WTC11 (cell line): Measurements from ENCODE around the gene COA1. TPM values are rescaled to one million over a fixed set of nuclear protein-coding genes. Genes with fewer than 3 reads are reported as not detected.

Source experiments
- ATAC-seq: fragments of 200-7000 bp; cut with Tn5 transposase; 2 replicates; pipeline ENCODE4 v1.10.0; 2021; ENCODE audit warnings: mild to moderate bottlenecking, moderate library complexity
- CTCF ChIA-PET: fragments of 300-600 bp; sonication (Branson Sonifier 250); formaldehyde crosslinking; loops from one replicate; lab custom pipeline; 2021; ENCODE audit warnings: antibody characterized with exemption; lab: Charles Lee
- POLR2A ChIA-PET: fragments of 350-600 bp; sonication (Branson Sonifier 250); formaldehyde crosslinking; loops from one replicate; lab custom pipeline; 2021; ENCODE audit warnings: antibody characterized with exemption; lab: Charles Lee
- DNase-seq: peaks from one replicate; pipeline ENCODE4 v3.0.0; 2021; ENCODE audit warnings: low spot score
- H3K27ac Mint-ChIP-seq: 2 replicates; pipeline ENCODE4 v1.8.0; 2021; ENCODE audit warnings: mixed read lengths
- H3K27me3 Mint-ChIP-seq: 2 replicates; pipeline ENCODE4 v1.8.0; 2021; ENCODE audit warnings: low read depth, mild to moderate bottlenecking, moderate library complexity, mixed read lengths
- H3K36me3 Mint-ChIP-seq: 2 replicates; pipeline ENCODE4 v1.8.0; 2021; ENCODE audit warnings: mixed read lengths
- H3K4me1 Mint-ChIP-seq: 2 replicates; pipeline ENCODE4 v1.8.0; 2022; ENCODE audit warnings: mixed read lengths
- H3K4me3 Mint-ChIP-seq: 2 replicates; pipeline ENCODE4 v1.8.0; 2021; ENCODE audit warnings: mild to moderate bottlenecking, moderate library complexity, mixed read lengths
- H3K9me3 Mint-ChIP-seq: 2 replicates; pipeline ENCODE4 v1.8.0; 2021; ENCODE audit warnings: mixed read lengths
- CREM ChIP-seq: sonication (generic); formaldehyde crosslinking; IDR thresholded peaks from 2 replicates; pipeline ENCODE4 v1.8.1; 2022; ENCODE audit warnings: mild to moderate bottlenecking, missing genetic modification reagents, moderate library complexity
- EMX1 ChIP-seq: fragments of 250-450 bp; sonication (Bioruptor Pico); IDR thresholded peaks from 2 replicates; pipeline ENCODE4 v1.8.0; 2021; ENCODE audit warnings: mild to moderate bottlenecking
- FOXK1 ChIP-seq: sonication (generic); formaldehyde crosslinking; IDR thresholded peaks from 2 replicates; pipeline ENCODE4 v1.8.0; 2022; ENCODE audit warnings: mild to moderate bottlenecking, moderate library complexity, missing genetic modification reagents
- IRF2 ChIP-seq: sonication (generic); formaldehyde crosslinking; IDR thresholded peaks from 2 replicates; pipeline ENCODE4 v1.8.0; 2022; ENCODE audit warnings: low read depth, missing genetic modification reagents, borderline replicate concordance
- MYBL2 ChIP-seq: sonication (generic); formaldehyde crosslinking; IDR thresholded peaks from 2 replicates; pipeline ENCODE4 v1.8.1; 2023; ENCODE audit warnings: mild to moderate bottlenecking, moderate library complexity, missing genetic modification reagents
- PRRX2 ChIP-seq: fragments of 250-450 bp; sonication (Bioruptor Pico); IDR thresholded peaks from 2 replicates; pipeline ENCODE4 v1.8.0; 2021; ENCODE audit warnings: mild to moderate bottlenecking
- RELA ChIP-seq: sonication (generic); formaldehyde crosslinking; IDR thresholded peaks from 2 replicates; pipeline ENCODE4 v1.8.1; 2022; ENCODE audit warnings: missing genetic modification reagents, mild to moderate bottlenecking, borderline replicate concordance
- total RNA-seq: library from RNA; stranded (reverse); gene quantifications from 3 replicates; pipeline ENCODE4 v1.2.3, GENCODE V29; 2021
- TF ChIP-seq, protein P1 (sequence below): sonication (generic); formaldehyde crosslinking; IDR thresholded peaks from 2 replicates; pipeline ENCODE4 v1.8.1; 2022; ENCODE audit warnings: mild to moderate bottlenecking, missing genetic modification reagents, moderate library complexity, borderline replicate concordance
- TF ChIP-seq, protein P2 (sequence below): sonication (generic); formaldehyde crosslinking; IDR thresholded peaks from 2 replicates; pipeline ENCODE4 v1.8.0; 2023; ENCODE audit warnings: missing genetic modification reagents, mild to moderate bottlenecking, borderline replicate concordance
- TF ChIP-seq, protein P3 (sequence below): sonication (generic); formaldehyde crosslinking; IDR thresholded peaks from 2 replicates; pipeline ENCODE4 v1.8.1; 2023; ENCODE audit warnings: mild to moderate bottlenecking, missing genetic modification reagents, borderline replicate concordance
- TF ChIP-seq, protein P4 (sequence below): fragments of 250-450 bp; sonication (Bioruptor Pico); IDR thresholded peaks from 2 replicates; pipeline ENCODE4 v1.9.0; 2021; ENCODE audit warnings: mild to moderate bottlenecking
- TF ChIP-seq, protein P5 (sequence below): sonication (generic); formaldehyde crosslinking; IDR thresholded peaks from 2 replicates; pipeline ENCODE4 v1.8.1; 2023; ENCODE audit warnings: mild to moderate bottlenecking, moderate library complexity, missing genetic modification reagents

The COA1 gene
- total RNA-seq, 1 experiment from 2014 or later: 132 TPM

DNA sequence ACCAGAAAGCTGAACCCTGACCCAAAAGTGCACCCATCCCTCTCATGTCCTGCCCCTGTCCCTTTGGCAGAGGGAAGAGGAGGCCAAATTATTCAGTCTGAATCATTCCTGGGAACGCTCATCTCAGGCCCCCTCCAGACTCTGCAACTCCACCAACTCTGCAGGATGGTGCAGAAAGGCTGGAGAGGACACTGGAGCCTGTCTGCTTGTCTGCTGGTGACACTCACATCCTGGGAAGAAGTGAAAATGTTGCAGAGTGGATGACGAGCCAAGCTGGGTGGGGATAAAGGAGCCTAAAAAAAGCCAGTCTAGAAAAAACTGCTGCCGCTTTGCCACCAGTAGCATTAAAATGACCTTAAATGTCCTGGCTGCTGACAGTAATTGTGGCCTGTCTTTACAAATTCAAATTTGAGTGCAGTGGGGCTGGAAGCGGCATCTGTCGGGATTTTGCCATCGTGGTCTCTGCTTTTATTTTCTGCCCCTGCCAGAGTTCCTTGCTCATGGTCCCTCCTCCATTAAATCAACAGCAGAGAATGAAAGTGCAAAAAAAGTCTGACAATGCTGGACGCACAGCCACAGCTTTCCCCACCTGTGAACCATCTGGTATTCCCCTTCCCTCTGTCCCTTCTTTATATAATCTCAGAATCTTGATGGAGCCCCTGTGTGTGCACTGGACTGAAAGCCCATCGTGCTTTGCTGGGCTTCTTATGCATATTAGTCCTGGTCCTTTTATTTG is 82.6 kb downstream of the COA1 start:
- Mint-ChIP-seq H3K4me1 (peaks cover 66% of the 10 kb centered on the region), H3K9me3 (no peaks in the 10 kb centered on the region), H3K4me3 (peak overlapping the region; percentile 18), H3K27ac (peak overlapping the region; percentile 98), H3K36me3 (peaks cover 28% of the 10 kb centered on the region), H3K27me3 (no peaks in the 10 kb centered on the region)
- ChIA-PET CTCF (interaction anchor here (1.6 to 5.1 kb wide), 2 partner anchors 22 to 64 kb away, joined by 5 to 33 read pairs; partner anchors contain the start of gene STK17A), POLR2A (no interaction called here)
- TF ChIP-seq, protein P1, sequence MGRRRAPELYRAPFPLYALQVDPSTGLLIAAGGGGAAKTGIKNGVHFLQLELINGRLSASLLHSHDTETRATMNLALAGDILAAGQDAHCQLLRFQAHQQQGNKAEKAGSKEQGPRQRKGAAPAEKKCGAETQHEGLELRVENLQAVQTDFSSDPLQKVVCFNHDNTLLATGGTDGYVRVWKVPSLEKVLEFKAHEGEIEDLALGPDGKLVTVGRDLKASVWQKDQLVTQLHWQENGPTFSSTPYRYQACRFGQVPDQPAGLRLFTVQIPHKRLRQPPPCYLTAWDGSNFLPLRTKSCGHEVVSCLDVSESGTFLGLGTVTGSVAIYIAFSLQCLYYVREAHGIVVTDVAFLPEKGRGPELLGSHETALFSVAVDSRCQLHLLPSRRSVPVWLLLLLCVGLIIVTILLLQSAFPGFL: no peak
- no peak for TF ChIP-seq EMX1 (CRISPR knock-in tag)
- ATAC-seq: peak; percentile 4; the same call in 1 of the 2 replicates
- DNase-seq: no peak

DNA sequence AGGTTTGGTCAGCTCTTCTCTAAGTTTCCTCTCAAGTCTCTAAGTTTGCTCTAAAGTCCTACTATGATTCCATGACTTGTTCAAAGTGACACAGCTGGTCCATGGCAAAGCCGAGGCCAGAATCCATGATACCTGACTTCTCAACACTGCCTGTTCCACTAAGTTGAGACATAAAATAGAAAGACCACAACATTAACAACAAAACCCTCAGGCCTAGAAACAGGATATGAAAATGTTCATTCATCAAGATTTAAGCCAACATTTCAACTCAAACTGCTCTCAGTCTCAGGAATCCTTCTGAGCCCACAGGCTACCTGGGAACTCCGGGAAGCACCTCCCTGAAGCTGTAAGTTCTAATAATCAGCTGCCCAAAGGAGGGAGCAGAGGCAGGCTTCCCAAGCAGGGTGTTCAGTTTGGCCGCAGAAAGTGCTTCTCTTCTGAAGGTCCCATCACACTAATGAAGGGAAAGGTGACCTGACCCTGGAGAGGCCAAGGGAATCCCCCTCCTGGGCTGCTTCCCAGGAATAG is 83.6 kb downstream of the COA1 start:
- DNase-seq: no peak
- Mint-ChIP-seq H3K27me3 (no peaks in the 10 kb centered on the region), H3K9me3 (no peaks in the 10 kb centered on the region), H3K27ac (peak overlapping the region; percentile 98), H3K36me3 (peaks cover 32% of the 10 kb centered on the region)
- ATAC-seq: no peak
- ChIA-PET POLR2A (no interaction called here), CTCF (interaction anchor here (5.1 kb wide), 1 partner anchor 63 kb away, joined by 33 read pairs; the partner anchor contains the start of gene STK17A)
- TF ChIP-seq, protein P1: no peak
- TF ChIP-seq, protein P2, sequence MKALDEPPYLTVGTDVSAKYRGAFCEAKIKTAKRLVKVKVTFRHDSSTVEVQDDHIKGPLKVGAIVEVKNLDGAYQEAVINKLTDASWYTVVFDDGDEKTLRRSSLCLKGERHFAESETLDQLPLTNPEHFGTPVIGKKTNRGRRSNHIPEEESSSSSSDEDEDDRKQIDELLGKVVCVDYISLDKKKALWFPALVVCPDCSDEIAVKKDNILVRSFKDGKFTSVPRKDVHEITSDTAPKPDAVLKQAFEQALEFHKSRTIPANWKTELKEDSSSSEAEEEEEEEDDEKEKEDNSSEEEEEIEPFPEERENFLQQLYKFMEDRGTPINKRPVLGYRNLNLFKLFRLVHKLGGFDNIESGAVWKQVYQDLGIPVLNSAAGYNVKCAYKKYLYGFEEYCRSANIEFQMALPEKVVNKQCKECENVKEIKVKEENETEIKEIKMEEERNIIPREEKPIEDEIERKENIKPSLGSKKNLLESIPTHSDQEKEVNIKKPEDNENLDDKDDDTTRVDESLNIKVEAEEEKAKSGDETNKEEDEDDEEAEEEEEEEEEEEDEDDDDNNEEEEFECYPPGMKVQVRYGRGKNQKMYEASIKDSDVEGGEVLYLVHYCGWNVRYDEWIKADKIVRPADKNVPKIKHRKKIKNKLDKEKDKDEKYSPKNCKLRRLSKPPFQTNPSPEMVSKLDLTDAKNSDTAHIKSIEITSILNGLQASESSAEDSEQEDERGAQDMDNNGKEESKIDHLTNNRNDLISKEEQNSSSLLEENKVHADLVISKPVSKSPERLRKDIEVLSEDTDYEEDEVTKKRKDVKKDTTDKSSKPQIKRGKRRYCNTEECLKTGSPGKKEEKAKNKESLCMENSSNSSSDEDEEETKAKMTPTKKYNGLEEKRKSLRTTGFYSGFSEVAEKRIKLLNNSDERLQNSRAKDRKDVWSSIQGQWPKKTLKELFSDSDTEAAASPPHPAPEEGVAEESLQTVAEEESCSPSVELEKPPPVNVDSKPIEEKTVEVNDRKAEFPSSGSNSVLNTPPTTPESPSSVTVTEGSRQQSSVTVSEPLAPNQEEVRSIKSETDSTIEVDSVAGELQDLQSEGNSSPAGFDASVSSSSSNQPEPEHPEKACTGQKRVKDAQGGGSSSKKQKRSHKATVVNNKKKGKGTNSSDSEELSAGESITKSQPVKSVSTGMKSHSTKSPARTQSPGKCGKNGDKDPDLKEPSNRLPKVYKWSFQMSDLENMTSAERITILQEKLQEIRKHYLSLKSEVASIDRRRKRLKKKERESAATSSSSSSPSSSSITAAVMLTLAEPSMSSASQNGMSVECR (CRISPR knock-in tag): no peak
- TF ChIP-seq PRRX2 (no peak), FOXK1 (CRISPR knock-in tag) (no peak), CREM (CRISPR knock-in tag) (no peak), RELA (no peak), MYBL2 (CRISPR knock-in tag) (no peak), IRF2 (no peak)
- TF ChIP-seq, protein P3, sequence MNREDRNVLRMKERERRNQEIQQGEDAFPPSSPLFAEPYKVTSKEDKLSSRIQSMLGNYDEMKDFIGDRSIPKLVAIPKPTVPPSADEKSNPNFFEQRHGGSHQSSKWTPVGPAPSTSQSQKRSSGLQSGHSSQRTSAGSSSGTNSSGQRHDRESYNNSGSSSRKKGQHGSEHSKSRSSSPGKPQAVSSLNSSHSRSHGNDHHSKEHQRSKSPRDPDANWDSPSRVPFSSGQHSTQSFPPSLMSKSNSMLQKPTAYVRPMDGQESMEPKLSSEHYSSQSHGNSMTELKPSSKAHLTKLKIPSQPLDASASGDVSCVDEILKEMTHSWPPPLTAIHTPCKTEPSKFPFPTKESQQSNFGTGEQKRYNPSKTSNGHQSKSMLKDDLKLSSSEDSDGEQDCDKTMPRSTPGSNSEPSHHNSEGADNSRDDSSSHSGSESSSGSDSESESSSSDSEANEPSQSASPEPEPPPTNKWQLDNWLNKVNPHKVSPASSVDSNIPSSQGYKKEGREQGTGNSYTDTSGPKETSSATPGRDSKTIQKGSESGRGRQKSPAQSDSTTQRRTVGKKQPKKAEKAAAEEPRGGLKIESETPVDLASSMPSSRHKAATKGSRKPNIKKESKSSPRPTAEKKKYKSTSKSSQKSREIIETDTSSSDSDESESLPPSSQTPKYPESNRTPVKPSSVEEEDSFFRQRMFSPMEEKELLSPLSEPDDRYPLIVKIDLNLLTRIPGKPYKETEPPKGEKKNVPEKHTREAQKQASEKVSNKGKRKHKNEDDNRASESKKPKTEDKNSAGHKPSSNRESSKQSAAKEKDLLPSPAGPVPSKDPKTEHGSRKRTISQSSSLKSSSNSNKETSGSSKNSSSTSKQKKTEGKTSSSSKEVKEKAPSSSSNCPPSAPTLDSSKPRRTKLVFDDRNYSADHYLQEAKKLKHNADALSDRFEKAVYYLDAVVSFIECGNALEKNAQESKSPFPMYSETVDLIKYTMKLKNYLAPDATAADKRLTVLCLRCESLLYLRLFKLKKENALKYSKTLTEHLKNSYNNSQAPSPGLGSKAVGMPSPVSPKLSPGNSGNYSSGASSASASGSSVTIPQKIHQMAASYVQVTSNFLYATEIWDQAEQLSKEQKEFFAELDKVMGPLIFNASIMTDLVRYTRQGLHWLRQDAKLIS (CRISPR knock-in tag): no peak
- TF ChIP-seq, protein P4, sequence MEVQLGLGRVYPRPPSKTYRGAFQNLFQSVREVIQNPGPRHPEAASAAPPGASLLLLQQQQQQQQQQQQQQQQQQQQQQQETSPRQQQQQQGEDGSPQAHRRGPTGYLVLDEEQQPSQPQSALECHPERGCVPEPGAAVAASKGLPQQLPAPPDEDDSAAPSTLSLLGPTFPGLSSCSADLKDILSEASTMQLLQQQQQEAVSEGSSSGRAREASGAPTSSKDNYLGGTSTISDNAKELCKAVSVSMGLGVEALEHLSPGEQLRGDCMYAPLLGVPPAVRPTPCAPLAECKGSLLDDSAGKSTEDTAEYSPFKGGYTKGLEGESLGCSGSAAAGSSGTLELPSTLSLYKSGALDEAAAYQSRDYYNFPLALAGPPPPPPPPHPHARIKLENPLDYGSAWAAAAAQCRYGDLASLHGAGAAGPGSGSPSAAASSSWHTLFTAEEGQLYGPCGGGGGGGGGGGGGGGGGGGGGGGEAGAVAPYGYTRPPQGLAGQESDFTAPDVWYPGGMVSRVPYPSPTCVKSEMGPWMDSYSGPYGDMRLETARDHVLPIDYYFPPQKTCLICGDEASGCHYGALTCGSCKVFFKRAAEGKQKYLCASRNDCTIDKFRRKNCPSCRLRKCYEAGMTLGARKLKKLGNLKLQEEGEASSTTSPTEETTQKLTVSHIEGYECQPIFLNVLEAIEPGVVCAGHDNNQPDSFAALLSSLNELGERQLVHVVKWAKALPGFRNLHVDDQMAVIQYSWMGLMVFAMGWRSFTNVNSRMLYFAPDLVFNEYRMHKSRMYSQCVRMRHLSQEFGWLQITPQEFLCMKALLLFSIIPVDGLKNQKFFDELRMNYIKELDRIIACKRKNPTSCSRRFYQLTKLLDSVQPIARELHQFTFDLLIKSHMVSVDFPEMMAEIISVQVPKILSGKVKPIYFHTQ (CRISPR knock-in tag): no peak
- TF ChIP-seq, protein P5, sequence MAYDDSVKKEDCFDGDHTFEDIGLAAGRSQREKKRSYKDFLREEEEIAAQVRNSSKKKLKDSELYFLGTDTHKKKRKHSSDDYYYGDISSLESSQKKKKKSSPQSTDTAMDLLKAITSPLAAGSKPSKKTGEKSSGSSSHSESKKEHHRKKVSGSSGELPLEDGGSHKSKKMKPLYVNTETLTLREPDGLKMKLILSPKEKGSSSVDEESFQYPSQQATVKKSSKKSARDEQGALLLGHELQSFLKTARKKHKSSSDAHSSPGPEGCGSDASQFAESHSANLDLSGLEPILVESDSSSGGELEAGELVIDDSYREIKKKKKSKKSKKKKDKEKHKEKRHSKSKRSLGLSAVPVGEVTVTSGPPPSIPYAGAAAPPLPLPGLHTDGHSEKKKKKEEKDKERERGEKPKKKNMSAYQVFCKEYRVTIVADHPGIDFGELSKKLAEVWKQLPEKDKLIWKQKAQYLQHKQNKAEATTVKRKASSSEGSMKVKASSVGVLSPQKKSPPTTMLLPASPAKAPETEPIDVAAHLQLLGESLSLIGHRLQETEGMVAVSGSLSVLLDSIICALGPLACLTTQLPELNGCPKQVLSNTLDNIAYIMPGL (CRISPR knock-in tag): no peak
- TF ChIP-seq, all 79 proteins: peak for 0
- Mint-ChIP-seq H3K4me1 (peaks cover 56% of the 10 kb centered on the region), H3K4me3 (no peak overlapping the region)
